PC-3 (cell line): Measurements from ENCODE around the gene NR2F2.

Experiments used
- CTCF ChIP-seq: fragments of 300-600 bp; sonication (generic); conservative IDR thresholded peaks from 2 replicates; pipeline ENCODE4 v1.5.1; 2017; ENCODE audit warnings: antibody characterized with exemption, low read depth, mild to moderate bottlenecking, low read length
- EZH2 ChIP-seq: fragments of 300-600 bp; sonication (generic); IDR thresholded peaks from one replicate; pipeline ENCODE4 v1.6.1; 2017; ENCODE audit warnings: antibody characterized with exemption, mild to moderate bottlenecking, low read length; ENCODE audit not compliant: unreplicated experiment

DNA sequence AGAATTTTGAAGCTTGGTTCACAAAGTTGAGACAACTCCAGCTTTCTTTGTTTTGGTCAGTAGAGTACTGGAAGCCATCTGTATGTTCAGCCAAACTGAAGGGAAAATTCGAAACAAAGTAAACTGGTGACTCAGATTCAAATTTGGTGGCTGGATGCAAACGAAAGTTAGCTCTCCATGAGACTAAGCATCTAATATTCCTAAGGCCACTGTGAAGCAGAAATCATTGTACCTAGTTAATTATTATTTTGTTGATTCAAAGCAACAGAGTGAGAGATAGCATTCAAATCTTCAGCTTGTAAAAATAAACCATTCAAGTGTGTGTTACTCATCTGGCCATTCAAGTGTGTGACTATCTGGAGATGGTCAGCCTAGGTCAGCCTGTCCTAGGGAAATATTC, 42.1 kb downstream of the NR2F2 start:
- TF ChIP-seq CTCF (no peak), EZH2 (no peak)
